Measurements from ENCODE around the gene SYNPO.

SYNPO gene

DNA sequence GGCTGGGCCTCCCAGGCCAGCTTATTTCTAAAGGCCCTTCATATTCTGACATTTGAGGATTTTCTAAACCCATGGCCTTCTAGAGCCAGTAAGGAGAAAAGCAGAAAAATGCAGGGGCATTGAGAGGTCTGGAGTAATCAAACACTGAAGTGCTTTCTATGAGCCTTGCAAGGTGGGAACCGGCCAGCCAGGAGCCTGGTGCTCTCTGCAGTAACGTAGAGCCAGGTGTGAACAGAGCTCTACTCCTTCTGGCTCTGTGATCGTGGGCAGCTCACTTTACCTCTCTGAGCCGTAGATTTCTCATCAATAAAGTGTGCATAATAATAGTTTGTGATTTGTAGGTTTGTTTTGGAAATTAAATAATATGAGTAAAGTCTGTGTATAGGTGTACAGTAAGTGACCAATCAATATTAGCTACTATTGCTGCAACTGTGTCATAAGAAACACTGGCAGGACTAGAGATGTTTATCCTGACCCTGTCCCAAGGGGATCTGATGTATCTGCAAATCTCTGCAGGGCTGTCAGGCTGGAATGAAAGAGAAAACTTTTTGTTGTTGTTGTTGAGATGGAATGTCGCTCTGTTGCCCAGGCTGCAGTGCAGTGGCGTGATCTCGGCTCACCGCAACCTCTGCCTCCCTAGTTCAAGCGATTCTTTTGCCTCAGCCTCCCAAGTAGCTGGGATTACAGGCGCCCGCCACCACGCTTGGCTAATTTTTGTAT lies 2.7 kb downstream of the SYNPO start:
- DNase-seq: no peak

- no peak for DNase-seq
Observed at GRCh38 chr5:150644058-150644457, 3.6 kb downstream of the SYNPO start.

- no peak for DNase-seq
Observed at GRCh38 chr5:150644514-150644913, 4.1 kb downstream of the SYNPO start.

- no peak for DNase-seq
Observed at GRCh38 chr5:150645070-150645700, 4.7 kb downstream of the SYNPO start.

GRCh38 chr5:150647275-150648251 lies 7.1 kb downstream of the SYNPO start:
- no peak for DNase-seq

DNA sequence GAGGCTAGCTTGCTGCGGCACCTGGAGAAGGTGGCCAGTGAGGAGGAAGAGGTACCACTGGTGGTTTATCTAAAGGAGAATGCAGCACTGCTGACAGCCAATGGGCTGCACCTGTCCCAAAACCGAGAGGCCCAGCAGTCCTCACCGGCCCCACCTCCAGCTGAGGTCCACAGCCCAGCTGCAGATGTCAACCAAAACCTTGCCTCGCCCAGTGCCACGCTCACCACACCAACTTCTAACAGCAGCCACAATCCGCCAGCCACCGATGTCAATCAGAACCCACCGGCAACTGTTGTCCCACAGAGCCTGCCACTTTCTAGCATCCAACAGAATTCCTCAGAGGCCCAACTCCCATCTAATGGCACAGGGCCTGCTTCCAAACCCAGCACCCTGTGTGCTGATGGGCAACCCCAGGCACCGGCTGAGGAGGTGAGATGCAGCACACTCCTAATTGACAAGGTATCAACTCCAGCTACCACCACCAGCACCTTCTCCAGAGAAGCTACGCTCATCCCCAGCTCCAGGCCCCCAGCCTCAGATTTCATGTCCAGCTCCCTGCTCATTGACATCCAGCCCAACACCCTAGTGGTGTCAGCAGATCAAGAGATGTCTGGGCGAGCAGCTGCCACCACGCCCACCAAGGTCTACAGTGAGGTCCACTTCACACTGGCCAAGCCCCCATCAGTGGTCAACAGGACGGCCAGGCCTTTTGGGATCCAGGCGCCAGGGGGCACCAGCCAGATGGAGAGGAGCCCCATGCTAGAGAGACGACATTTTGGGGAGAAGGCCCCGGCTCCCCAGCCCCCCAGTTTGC lies 8.0 kb downstream of the SYNPO start:
- no peak for DNase-seq

- no peak for DNase-seq
Observed at GRCh38 chr5:150649108-150650020, 8.9 kb downstream of the SYNPO start.

GRCh38 chr5:150650021-150651006 lies 9.9 kb downstream of the SYNPO start:
- DNase-seq: no peak

- no peak for DNase-seq
Observed at GRCh38 chr5:150651382-150651781, 10.9 kb downstream of the SYNPO start.

GRCh38 chr5:150651924-150652671 lies 11.6 kb downstream of the SYNPO start:
- no peak for DNase-seq

GRCh38 chr5:150653145-150653761 lies 12.8 kb downstream of the SYNPO start:
- no peak for DNase-seq

DNA sequence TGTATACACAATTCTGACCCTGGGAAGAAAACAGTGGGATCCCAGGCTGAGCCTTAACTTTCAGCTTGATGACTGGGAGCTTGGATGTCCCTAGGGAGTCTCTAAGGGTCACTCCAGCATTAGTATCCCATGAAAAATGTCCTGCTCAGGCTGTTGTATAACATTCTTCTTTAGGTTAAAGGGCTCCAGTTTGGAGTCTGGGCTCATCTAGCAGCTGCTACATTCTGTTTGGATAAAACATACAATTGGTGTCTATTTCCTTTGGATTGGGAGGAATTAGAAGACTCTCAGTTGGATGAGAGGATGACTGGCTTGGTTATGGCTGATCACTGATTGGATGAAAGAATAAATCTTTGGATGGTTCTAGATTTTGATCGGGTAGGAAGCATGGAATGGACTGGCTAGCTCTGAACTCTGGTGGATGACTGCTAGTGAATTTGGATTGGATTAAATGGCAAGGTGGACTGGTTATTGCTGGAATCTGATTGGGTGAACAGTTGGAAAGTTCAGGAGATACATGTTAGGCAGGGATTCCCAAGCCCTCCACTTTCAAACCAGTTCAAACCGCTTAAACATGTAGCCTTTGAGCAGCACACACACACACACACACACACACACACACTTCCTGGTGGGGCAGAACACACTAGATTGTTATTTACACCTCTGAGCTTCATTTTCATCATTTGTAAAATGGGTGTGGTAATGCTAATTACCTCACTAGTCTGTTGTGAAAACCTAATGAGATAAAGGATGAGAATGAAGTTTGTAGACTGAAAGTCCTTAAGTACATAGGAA lies 13.5 kb downstream of the SYNPO start:
- DNase-seq: no peak

DNA sequence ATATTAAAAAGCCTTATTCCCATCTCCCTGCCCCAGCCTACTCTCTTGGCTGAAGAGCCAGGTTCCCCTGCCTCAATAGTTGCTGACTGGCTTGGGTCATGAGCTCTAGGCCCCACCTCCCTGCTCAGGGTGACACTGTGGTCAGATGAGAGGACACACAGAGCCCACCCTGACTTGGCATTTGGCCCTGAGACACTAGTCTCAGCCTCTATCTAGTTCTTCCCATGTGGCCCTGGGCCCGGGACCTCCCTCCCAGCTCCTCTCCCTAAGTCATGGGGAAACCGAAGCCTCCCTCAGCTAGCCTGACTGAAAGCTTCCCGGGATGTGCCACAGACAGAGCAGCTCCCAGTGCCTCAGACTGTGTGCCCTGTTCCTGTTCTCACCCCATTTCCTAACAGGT lies 14.8 kb downstream of the SYNPO start:
- no peak for DNase-seq

- peak; percentile 44 to 47 for DNase-seq
Observed at GRCh38 chr5:150656191-150657132, 16.0 kb downstream of the SYNPO start.

DNA sequence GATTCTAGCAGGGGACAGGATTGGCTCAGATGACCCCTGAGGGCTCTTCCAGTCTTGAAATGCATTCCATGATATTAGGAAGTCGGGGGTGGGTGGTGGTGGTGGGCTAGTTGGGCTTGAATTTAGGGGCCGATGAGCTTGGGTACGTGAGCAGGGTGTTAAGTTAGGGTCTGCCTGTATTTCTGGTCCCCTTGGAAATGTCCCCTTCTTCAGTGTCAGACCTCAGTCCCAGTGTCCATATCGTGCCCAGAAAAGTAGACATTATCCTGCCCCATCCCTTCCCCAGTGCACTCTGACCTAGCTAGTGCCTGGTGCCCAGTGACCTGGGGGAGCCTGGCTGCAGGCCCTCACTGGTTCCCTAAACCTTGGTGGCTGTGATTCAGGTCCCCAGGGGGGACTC lies 17.7 kb downstream of the SYNPO start:
- no peak for DNase-seq

GRCh38 chr5:150658699-150659265 lies 18.3 kb downstream of the SYNPO start:
- no peak for DNase-seq
